Vagina (tissue), 2 donors: ENCODE results near the gene MCM9. TPM values are rescaled to one million over a fixed set of nuclear protein-coding genes. Genes with fewer than 3 reads are reported as not detected.

ENCODE experiments used
- DNase-seq, 2 donors: peaks; one replicate each; pipeline ENCODE4 v3.0.0-alpha.2; 2017; ENCODE audit errors: extremely low spot score in 2 of 2
- H3K27ac ChIP-seq: fragments of 200-600 bp; sonication (generic); one replicate; pipeline ENCODE4 v1.5.1; 2019
- H3K27me3 ChIP-seq: fragments of 200-600 bp; sonication (generic); one replicate; pipeline ENCODE4 v1.5.1; 2019
- H3K36me3 ChIP-seq, 2 donors: fragments of 200-600 bp; sonication (generic); one replicate each; pipeline ENCODE4 v1.5.1; 2017 to 2019
- H3K4me1 ChIP-seq: fragments of 200-600 bp; sonication (generic); one replicate; pipeline ENCODE4 v1.5.1; 2019
- H3K4me3 ChIP-seq, 2 donors: fragments of 200-600 bp; sonication (generic); 1 replicate in 1 of 2; 2 replicates in 1 of 2; pipeline ENCODE4 v1.5.1; 2016 to 2019
- H3K9me3 ChIP-seq: fragments of 200-600 bp; sonication (generic); one replicate; pipeline ENCODE4 v1.5.1; 2019
- POLR2A ChIP-seq, 2 donors: fragments of 450-650 bp; IDR thresholded peaks; one replicate each; pipeline ENCODE4 v1.6.1; 2017; ENCODE audit warnings: antibody characterized with exemption in 2 of 2, mild to moderate bottlenecking in 2 of 2, moderate library complexity in 2 of 2
- POLR2AphosphoS5 ChIP-seq, 2 donors: sonication (generic); formaldehyde crosslinking; IDR thresholded peaks; one replicate each; pipeline ENCODE4 v1.9.0; 2017; ENCODE audit warnings: antibody characterized with exemption in 2 of 2, mild to moderate bottlenecking in 2 of 2, low read depth in 1 of 2; ENCODE audit not compliant: insufficient read depth in 1 of 2
- intact Hi-C: fragments of 100-400 bp; cut with DNase I; formaldehyde crosslinking; loops from one replicate; pipeline ENCODE4 v1.15.1; 2023
- total RNA-seq: library from RNA; depleted of rRNA; stranded (reverse); fragments of >200 nt; gene quantifications from one replicate; pipeline ENCODE4 v1.2.3, GENCODE V29; 2016
- TF ChIP-seq, protein P1 (sequence below), 3 experiments: fragments of 450-650 bp in 2 of 3; fragments of 200-600 bp in 1 of 3; sonication (generic) in 1 of 3; IDR thresholded peaks; one replicate each; pipeline ENCODE4 v1.5.1; 2017 to 2019; ENCODE audit warnings: antibody characterized with exemption in 3 of 3, mild to moderate bottlenecking in 2 of 3, moderate library complexity in 2 of 3

The MCM9 gene
- total RNA-seq, 1 donor from 2014 or later, result 25.8 TPM

DNA sequence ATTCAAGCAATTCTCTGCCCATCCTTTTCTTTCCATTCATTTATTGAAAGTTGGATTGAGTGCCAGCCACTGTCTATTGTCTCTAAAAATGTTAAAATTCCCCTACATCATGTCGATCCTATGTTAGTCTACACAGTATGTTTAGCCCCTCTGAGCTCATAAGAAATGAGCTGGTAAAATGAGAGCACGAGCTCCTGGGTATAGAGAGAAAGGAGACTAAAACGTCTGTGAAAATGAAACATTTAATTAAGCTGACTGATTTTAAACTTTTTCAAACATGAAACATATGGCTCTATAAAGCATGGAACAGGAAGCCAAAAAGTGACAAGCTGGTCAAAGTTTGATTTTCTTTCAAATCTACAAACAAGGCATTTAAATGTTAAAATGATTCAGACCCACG is 145.0 kb downstream of the MCM9 start:
- intact Hi-C loops, result no loop called here
- no peak overlapping the region for H3K27ac ChIP-seq
- H3K4me3 ChIP-seq, result no peak overlapping the region
- TF ChIP-seq POLR2AphosphoS5 (IDR thresholded peaks at IDR 0.05; ENCODE audit: insufficient read depth in 1 of 2, low read depth in 1 of 2) (no peak), POLR2A (IDR thresholded peaks at IDR 0.05) (no peak)
- TF ChIP-seq, protein P1, sequence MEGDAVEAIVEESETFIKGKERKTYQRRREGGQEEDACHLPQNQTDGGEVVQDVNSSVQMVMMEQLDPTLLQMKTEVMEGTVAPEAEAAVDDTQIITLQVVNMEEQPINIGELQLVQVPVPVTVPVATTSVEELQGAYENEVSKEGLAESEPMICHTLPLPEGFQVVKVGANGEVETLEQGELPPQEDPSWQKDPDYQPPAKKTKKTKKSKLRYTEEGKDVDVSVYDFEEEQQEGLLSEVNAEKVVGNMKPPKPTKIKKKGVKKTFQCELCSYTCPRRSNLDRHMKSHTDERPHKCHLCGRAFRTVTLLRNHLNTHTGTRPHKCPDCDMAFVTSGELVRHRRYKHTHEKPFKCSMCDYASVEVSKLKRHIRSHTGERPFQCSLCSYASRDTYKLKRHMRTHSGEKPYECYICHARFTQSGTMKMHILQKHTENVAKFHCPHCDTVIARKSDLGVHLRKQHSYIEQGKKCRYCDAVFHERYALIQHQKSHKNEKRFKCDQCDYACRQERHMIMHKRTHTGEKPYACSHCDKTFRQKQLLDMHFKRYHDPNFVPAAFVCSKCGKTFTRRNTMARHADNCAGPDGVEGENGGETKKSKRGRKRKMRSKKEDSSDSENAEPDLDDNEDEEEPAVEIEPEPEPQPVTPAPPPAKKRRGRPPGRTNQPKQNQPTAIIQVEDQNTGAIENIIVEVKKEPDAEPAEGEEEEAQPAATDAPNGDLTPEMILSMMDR (IDR thresholded peaks at IDR 0.05), result no peak
- no peaks in the 10 kb centered on the region for H3K27me3 ChIP-seq
- H3K9me3 ChIP-seq, result no peaks in the 10 kb centered on the region
- H3K36me3 ChIP-seq, result no peaks in the 10 kb centered on the region
- DNase-seq, result no peak
- peaks cover 11% of the 10 kb centered on the region for H3K4me1 ChIP-seq

DNA sequence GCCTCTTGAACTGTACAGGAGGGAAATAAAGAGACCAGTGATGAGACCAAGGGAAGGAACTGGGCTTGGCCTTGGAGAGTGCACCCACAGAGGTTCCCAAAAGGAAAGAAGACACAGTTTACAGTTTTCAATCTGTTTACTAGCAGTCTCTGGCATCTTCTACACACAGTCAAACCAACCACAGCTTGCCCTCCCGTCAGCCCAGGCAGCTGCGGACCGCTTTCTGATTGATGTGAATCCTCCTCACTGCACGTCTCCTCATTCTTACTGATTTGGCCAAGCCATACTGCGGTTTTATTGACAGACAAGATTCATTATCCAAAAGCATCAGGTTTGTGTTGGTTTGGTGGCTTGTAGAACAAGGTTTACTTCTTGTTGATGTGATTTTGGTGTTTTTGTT is 145.5 kb downstream of the MCM9 start:
- peaks cover 11% of the 10 kb centered on the region for H3K4me1 ChIP-seq
- no peak overlapping the region for H3K27ac ChIP-seq
- no peak for DNase-seq
- H3K27me3 ChIP-seq, result no peaks in the 10 kb centered on the region
- H3K36me3 ChIP-seq, result no peaks in the 10 kb centered on the region
- H3K9me3 ChIP-seq, result no peaks in the 10 kb centered on the region
- H3K4me3 ChIP-seq, result no peak overlapping the region
- TF ChIP-seq, protein P1 (IDR thresholded peaks at IDR 0.05), result no peak
- TF ChIP-seq POLR2AphosphoS5 (IDR thresholded peaks at IDR 0.05; ENCODE audit: insufficient read depth in 1 of 2, low read depth in 1 of 2) (no peak), POLR2A (IDR thresholded peaks at IDR 0.05) (no peak)
- intact Hi-C loops, result no loop called here

DNA sequence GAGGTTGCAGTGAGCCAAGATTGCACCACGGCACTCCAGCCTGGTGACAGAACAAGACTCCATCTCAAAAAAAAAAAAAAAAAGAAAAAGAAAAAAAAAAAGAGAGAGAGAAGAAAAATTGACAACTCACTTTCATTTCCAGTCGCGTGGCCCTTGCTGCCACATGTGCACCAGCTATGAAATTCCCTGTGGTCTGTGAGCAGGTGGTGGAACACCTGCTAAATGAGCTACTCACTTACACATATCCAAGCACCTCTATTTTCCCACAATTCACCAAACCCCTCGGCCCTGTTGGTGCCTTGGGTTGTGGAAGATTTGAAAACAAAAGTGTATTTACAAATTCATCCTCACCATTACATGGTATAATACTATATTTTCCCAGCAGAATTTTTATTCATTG is 146.3 kb downstream of the MCM9 start:
- DNase-seq, result no peak
- TF ChIP-seq POLR2A (IDR thresholded peaks at IDR 0.05) (no peak), POLR2AphosphoS5 (IDR thresholded peaks at IDR 0.05; ENCODE audit: insufficient read depth in 1 of 2, low read depth in 1 of 2) (no peak)
- Histone ChIP-seq H3K4me3 (no peak overlapping the region), H3K27ac (no peak overlapping the region), H3K4me1 (peaks cover 11% of the 10 kb centered on the region), H3K36me3 (no peaks in the 10 kb centered on the region), H3K27me3 (no peaks in the 10 kb centered on the region), H3K9me3 (no peaks in the 10 kb centered on the region)
- intact Hi-C loops, result no loop called here

DNA sequence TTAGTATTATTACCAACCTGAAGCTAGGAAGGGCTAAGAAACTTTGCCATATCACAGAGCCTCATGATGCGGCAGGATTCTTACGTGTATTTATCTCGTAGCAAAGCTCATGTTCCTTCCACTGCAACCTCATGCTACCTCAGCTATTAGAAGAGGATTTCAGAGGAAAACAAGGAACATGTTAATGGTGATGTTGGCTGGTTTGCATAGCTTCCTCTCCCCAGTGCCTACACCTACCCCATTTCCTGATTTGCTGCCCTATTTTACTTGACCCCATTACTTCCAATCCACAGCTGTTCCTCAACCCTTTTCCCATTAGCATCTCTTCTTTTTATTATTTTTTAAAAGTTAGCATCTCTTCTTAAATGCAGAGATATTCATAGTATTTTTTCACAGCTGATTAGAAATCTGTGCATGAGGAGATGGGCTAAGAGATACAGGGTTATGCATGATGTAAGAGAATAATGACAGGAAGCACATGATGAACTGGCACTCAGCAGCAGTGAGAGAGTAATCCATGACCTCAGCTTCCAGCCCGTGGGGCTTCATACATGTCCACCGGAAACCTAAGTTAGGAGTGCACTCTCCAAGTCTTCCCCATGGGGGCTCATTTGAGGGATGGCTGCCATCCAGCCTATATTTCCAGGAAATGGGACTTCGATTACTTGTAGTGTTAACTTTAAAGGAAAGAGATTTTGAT is 147.1 kb downstream of the MCM9 start:
- Histone ChIP-seq H3K36me3 (no peaks in the 10 kb centered on the region), H3K4me1 (peaks cover 11% of the 10 kb centered on the region), H3K27me3 (no peaks in the 10 kb centered on the region), H3K4me3 (no peak overlapping the region), H3K27ac (no peak overlapping the region), H3K9me3 (no peaks in the 10 kb centered on the region)
- intact Hi-C loops, result no loop called here
- no peak for DNase-seq
- TF ChIP-seq, protein P1 (IDR thresholded peaks at IDR 0.05), result no peak
- TF ChIP-seq POLR2A (IDR thresholded peaks at IDR 0.05) (no peak), POLR2AphosphoS5 (IDR thresholded peaks at IDR 0.05; ENCODE audit: insufficient read depth in 1 of 2, low read depth in 1 of 2) (no peak)

DNA sequence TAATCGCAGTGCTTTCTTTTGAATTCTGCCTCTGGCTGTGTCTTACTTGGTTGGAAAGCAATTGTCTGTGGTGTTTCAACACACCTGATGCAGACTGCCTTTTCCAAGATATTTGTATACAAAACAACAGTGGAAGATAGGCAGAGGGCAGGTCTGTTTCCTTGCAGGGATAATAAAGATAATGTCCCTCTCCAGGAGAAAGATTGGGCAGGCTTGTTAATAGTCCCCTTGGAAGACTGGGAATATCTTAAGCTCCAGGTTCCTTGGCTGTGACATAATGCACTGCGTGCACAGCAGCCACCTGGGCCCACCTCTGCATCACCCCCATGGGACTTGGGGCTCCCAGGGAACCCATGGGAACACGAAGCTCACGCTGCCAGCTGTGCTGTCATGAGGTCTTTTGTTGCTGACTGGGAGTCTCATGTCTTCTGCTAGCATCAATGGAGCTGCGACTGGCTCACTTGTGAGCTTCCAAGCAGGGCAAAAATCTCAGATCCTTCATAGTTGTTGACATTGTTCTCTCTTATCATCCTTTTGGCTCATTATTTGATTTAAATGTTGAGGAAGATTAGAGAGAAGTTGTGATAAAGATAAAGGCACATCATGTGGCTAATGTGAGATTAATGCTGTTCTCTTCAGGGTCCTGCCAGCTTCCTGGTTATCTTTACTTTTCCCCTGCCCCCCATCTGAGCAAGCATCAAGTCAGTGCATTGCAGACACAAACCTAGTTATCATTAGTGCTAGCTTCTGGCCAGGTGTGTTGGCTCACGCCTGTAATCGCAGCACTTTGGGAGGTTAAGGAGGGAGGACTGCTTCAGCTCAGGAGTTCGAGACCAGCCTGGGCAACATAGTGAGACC is 148.1 kb downstream of the MCM9 start:
- intact Hi-C loops, result no loop called here
- no peak for TF ChIP-seq POLR2A (IDR thresholded peaks at IDR 0.05)
- Histone ChIP-seq H3K36me3 (no peaks in the 10 kb centered on the region), H3K27ac (no peak overlapping the region), H3K4me1 (peaks cover 11% of the 10 kb centered on the region), H3K9me3 (no peaks in the 10 kb centered on the region), H3K4me3 (no peak overlapping the region), H3K27me3 (no peaks in the 10 kb centered on the region)
- no peak for DNase-seq

DNA sequence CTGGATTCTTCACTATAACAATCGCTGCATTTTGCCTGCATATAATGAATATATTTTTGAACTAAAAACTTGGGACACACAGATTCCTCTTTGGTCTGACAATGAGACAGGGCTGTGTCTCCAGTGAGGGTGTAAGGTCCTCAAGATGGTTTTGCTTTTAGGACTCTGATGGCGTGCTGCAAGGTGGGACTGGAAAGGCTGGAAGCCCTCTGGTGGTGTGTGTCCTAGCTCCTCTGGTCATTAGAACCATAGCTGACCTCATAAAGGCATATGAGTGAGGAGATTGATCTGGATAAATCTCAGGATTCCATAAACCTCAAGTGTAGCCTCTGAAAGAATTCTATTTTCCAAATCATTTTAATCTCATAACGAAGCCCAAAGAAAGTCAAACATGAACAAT is 149.4 kb downstream of the MCM9 start:
- Histone ChIP-seq H3K27me3 (no peaks in the 10 kb centered on the region), H3K4me3 (no peak overlapping the region), H3K9me3 (no peaks in the 10 kb centered on the region), H3K4me1 (peaks cover 11% of the 10 kb centered on the region), H3K36me3 (no peaks in the 10 kb centered on the region), H3K27ac (no peak overlapping the region)
- DNase-seq, result no peak
- TF ChIP-seq POLR2A (IDR thresholded peaks at IDR 0.05) (no peak), POLR2AphosphoS5 (IDR thresholded peaks at IDR 0.05; ENCODE audit: insufficient read depth in 1 of 2, low read depth in 1 of 2) (no peak)
- TF ChIP-seq, protein P1 (IDR thresholded peaks at IDR 0.05), result no peak
- intact Hi-C loops, result no loop called here
